Measurements from ENCODE around the gene ADH5.
"Not testable (repeated sequence)": the region's sequence is repeated elsewhere in the genome, so short reads cannot be mapped to it uniquely, and the experiment has no call there.

Gene ADH5

DNA sequence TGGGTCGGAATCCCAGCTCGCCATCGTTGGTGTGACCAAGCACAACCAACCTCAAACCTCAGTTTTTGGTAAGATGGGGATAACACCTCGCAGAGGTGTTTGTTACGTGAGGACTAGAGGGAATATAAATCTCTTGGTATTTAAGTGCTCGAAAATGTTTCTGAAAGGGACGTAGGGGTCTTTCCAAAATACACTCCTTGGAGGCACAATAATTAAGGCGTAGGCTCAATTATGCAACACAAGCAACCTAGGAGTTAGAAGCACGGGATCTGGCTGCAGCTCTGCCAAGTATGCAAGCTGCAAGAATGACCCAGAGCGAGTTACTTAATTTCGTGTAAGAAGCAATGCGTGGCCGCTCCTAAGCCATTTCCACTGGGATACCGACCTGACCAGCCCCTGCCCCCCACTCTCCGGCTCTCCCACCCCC is 552 bp downstream of the ADH5 start:
- Histone ChIP-seq H3K4me3 (peak overlapping the region; percentile 71 to 88 (median 78)), H3K4me1 (peaks cover 30 to 45% (median 35%) of the 10 kb centered on the region in 10 experiments), H3K9ac (peak overlapping the region; percentile 80 to 93 (median 88)), H3K9me3 (replicated peaks in 1 of 11) (no peaks in the 10 kb centered on the region), H3K36me3 (peaks cover 26 to 29% (median 28%) of the 10 kb centered on the region in 11 experiments), H3K27ac (peak overlapping the region; percentile 72 to 93 (median 86)), H4K20me1 (peaks cover 0 to 23% (median 11%) of the 10 kb centered on the region in 11 experiments; a peak in 12 of 22 replicates), H3K27me3 (no peaks in the 10 kb centered on the region), H3K4me2 (peak overlapping the region; percentile 68 to 96 (median 87))
- no peak for TF ChIP-seq Cebpa-rat (IDR thresholded peaks at IDR 0.05)

DNA sequence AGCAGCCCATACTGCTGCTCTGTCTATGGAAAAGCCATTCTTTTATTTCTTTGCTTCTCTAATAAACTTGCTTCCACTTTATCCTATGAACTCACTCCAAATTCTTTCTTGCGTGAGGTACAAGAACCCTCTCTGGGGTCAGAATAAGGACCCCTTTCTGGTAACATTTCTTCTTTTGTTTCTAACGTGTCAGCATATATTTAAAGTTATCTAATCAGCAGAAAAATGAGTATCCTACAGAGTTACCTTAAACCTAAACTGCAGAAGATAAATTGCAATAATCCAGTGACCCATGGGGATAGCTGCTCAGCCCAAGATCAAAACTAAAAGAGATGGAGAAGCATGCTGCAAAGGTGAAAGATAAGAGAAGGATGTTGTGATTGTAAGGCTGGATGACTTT is 4.0 kb downstream of the ADH5 start:
- H3K27ac ChIP-seq, result no peak overlapping the region
- H4K20me1 ChIP-seq, result peaks cover 6 to 39% (median 27%) of the 10 kb centered on the region in 11 experiments; a peak in 15 of 22 replicates

DNA sequence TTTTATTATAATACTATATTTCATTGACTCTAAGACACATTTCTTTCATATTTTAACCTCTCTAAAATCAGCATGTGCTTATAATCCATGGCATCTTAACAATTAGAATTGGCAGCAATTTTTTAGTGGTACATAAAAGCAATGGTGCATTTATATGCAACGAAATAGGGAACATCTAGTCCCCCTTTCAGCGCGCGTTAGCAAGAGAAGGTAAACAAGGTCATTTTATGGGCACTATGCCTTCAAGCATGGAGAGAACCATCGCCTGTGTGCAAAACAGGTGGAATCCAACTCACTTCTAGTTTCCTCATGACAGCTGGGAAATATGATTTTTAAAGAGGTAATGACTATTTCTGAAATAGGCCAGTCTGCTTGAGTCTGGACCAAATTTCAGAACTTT is 6.4 kb downstream of the ADH5 start:
- H3K9me3 ChIP-seq (replicated peaks in 1 of 11), result no peaks in the 10 kb centered on the region
- peaks cover 84 to 88% (median 87%) of the 10 kb centered on the region in 11 experiments for H3K36me3 ChIP-seq
- no peaks in the 10 kb centered on the region for H3K27me3 ChIP-seq
- H3K4me1 ChIP-seq, result peaks cover 3 to 12% (median 10%) of the 10 kb centered on the region in 10 experiments; a peak in 14 of 20 replicates
- H3K4me2 ChIP-seq, result no peak overlapping the region
- peaks cover 6 to 56% (median 28%) of the 10 kb centered on the region in 11 experiments; a peak in 15 of 22 replicates for H4K20me1 ChIP-seq
- no peak overlapping the region for H3K27ac ChIP-seq
- H3K4me3 ChIP-seq, result no peak overlapping the region
- TF ChIP-seq Cebpa-rat (IDR thresholded peaks at IDR 0.05), result no peak
- no peak overlapping the region for H3K9ac ChIP-seq

More for the DNA sequence above, 4.0 kb downstream of the ADH5 start:
- H3K9ac ChIP-seq, result no peak overlapping the region
- H3K9me3 ChIP-seq (replicated peaks in 1 of 11), result no peaks in the 10 kb centered on the region
- no peak overlapping the region for H3K4me3 ChIP-seq
- no peak for TF ChIP-seq Cebpa-rat (IDR thresholded peaks at IDR 0.05)
- peaks cover 60 to 64% (median 63%) of the 10 kb centered on the region in 11 experiments for H3K36me3 ChIP-seq
- H3K27me3 ChIP-seq, result no peaks in the 10 kb centered on the region
- no peak overlapping the region for H3K4me2 ChIP-seq
- H3K4me1 ChIP-seq, result peaks cover 13 to 20% (median 18%) of the 10 kb centered on the region in 10 experiments

DNA sequence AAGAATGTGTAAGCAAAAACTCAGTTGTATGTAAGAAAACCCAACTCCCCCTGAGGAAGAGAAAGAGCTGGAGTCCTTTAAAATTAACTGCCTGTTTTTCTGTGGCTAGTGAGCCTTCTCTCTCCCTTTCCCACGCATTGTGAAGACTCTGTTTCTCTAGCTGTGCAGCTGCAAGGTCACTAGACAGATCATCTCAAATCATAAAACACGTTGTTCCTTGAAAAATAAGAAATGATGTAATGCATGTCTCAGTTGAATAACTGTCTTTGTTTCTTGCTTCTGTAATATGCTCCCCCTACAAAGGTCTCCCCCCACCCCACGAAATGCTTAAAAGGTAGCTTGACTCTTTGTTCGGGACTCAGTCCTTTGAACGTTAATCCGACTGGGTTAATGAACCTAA is 7.7 kb downstream of the ADH5 start:
- not testable (repeated sequence) for H3K4me2 ChIP-seq; H3K9me3 ChIP-seq (replicated peaks in 1 of 11); H3K4me1 ChIP-seq; H3K27ac ChIP-seq; H3K4me3 ChIP-seq; H3K27me3 ChIP-seq; H3K9ac ChIP-seq
- H3K36me3 ChIP-seq, result peaks cover 97 to 100% (median 100%) of the 10 kb centered on the region in 11 experiments
- H4K20me1 ChIP-seq, result peaks cover 6 to 50% (median 27%) of the 10 kb centered on the region in 11 experiments; a peak in 15 of 22 replicates

DNA sequence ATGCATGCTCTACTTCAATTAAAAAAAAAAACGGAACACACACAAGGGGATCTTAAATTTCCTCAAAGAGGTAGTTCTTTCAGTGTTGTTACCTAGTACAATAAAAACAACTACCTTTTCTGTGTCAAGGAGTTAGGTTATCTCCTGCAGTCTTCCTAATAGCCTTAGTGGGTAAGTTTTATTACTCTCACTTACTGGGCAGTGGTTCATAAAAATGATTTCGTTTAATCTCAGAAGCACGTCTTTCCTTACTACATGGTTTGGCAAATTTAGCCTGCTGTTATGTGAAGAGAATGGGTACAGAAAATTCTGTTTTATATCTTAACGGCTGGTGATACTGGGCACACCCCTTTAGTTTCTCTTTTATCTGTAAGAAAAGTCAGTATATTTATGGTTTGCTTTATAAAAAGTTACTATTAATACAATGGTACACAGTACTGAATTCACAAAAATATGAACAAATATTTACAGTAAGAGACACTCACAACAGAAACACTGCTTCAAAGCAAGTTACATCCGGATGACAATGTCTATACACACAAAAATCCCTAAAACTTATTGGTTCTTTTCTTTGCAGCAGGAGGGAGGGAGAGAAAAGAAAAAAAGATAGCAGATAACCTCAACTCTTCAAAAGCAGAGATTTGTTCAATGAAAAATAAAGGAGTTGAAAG is 8.8 kb downstream of the ADH5 start:
- H3K27ac ChIP-seq, result no peak overlapping the region
- no peak for TF ChIP-seq Cebpa-rat (IDR thresholded peaks at IDR 0.05)
- H3K36me3 ChIP-seq, result peaks cover 99 to 100% (median 100%) of the 10 kb centered on the region in 11 experiments
- no peaks in the 10 kb centered on the region for H3K27me3 ChIP-seq
- peaks cover 6 to 40% (median 24%) of the 10 kb centered on the region in 11 experiments; a peak in 15 of 22 replicates for H4K20me1 ChIP-seq
- no peak overlapping the region for H3K4me2 ChIP-seq
- H3K9ac ChIP-seq, result no peak overlapping the region
- no peaks in the 10 kb centered on the region for H3K9me3 ChIP-seq (replicated peaks in 1 of 11)
- no peak overlapping the region for H3K4me3 ChIP-seq
- peaks cover 0 to 5% (median 0%) of the 10 kb centered on the region in 10 experiments; a peak in 3 of 20 replicates for H3K4me1 ChIP-seq

DNA sequence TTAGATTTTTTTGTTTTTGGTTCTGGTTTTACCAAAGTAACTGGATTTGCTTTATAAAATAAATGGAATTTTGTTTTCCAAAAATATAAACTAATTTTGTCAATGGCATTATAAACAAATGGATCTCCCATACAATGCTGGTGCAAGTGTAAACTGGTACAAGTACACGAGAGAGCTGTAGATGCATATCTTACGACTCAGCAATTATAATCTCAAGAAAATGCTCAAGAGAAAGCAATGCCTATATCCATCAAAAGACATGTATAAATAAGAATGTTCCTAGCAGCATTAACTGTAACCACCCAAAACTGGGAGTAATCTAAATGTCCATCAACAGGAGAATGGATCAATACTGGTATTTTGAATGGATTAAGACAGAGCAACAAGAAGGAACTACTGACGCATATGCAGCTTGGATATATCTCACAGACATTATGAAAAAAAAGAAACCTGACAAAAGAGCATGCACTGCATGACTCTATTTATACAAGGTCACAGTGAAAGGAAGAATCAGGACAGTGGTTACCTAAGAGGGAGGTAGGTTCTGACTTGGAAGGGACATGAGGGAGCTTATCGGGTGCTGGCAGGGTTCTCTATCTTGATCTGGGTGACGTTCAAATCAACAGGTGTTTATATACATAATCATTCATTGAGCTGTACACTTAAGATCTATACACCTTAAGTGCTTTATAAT is 9.5 kb downstream of the ADH5 start:
- H3K9me3 ChIP-seq (replicated peaks in 1 of 11), result no peaks in the 10 kb centered on the region
- no peak overlapping the region for H3K4me3 ChIP-seq
- no peak overlapping the region for H3K9ac ChIP-seq
- no peaks in the 10 kb centered on the region for H3K27me3 ChIP-seq
- H3K27ac ChIP-seq, result no peak overlapping the region
- no peak overlapping the region for H3K4me2 ChIP-seq
- H3K36me3 ChIP-seq, result peaks cover 99 to 100% (median 100%) of the 10 kb centered on the region in 11 experiments
- H4K20me1 ChIP-seq, result peaks cover 6 to 40% (median 22%) of the 10 kb centered on the region in 11 experiments; a peak in 14 of 22 replicates
- no peak for TF ChIP-seq Cebpa-rat (IDR thresholded peaks at IDR 0.05)
- H3K4me1 ChIP-seq, result peaks cover 0 to 11% (median 0%) of the 10 kb centered on the region in 10 experiments; a peak in 3 of 20 replicates

DNA sequence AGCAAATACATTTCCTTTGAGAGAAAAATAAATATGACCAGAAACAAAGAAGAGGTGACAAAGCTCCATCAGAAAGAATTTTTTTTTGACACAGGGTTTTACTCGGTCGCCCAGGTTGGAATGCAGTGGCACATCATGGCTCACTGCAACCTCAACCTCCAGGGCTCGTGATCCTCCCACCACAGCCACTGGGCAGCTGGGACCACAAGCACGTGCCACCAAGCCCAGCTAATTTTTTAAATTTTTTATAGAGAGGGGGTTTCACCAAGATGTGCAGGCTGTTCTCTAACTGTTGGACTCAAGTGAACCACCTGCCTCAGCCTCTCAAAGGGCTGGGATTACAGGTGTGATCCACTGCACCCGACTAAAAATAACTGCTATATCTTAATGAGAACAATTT is 10.3 kb downstream of the ADH5 start:
- H3K27ac ChIP-seq, result no peak overlapping the region
- TF ChIP-seq Cebpa-rat (IDR thresholded peaks at IDR 0.05), result no peak
- H3K36me3 ChIP-seq, result peaks cover 99 to 100% (median 100%) of the 10 kb centered on the region in 11 experiments
- H3K4me3 ChIP-seq, result no peak overlapping the region
- no peaks in the 10 kb centered on the region for H3K27me3 ChIP-seq
- H3K9me3 ChIP-seq (replicated peaks in 1 of 11), result no peaks in the 10 kb centered on the region
- H4K20me1 ChIP-seq, result peaks cover 6 to 40% (median 18%) of the 10 kb centered on the region in 11 experiments; a peak in 13 of 22 replicates
- no peak overlapping the region for H3K4me2 ChIP-seq
- H3K9ac ChIP-seq, result no peak overlapping the region
- H3K4me1 ChIP-seq, result peaks cover 0 to 11% (median 0%) of the 10 kb centered on the region in 10 experiments; a peak in 3 of 20 replicates

DNA sequence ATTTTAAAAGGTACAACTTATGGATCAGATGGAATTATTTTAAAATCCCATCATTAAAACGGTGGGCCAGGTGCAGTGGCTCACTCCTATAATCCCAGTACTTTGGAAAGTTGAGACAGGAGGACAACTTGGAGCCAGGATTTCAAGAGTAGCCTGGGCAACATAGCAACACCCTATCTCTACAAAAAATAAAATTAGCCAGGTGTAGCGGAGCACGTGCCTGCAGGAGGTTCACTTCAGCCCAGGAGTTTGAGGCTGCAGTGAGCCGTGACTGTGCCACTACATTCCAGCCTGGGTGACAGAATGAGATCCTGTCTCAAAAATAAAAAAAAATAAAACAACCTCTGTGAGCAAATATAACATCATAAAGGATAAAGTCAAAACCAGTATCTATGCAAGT is 11.4 kb downstream of the ADH5 start:
- no peak overlapping the region for H3K27ac ChIP-seq
- no peak overlapping the region for H3K4me2 ChIP-seq
- peaks cover 97 to 100% (median 100%) of the 10 kb centered on the region in 11 experiments for H3K36me3 ChIP-seq
- H4K20me1 ChIP-seq, result peaks cover 0 to 30% (median 11%) of the 10 kb centered on the region in 11 experiments; a peak in 10 of 22 replicates
- no peaks in the 10 kb centered on the region for H3K9me3 ChIP-seq (replicated peaks in 1 of 11)
- H3K27me3 ChIP-seq, result no peaks in the 10 kb centered on the region
- no peak for TF ChIP-seq Cebpa-rat (IDR thresholded peaks at IDR 0.05)
- H3K9ac ChIP-seq, result no peak overlapping the region
- no peak overlapping the region for H3K4me3 ChIP-seq
- H3K4me1 ChIP-seq, result peaks cover 0 to 11% (median 0%) of the 10 kb centered on the region in 10 experiments; a peak in 3 of 20 replicates
